Activated effector memory CD4-positive, alpha-beta T cell treated with anti-CD3 and anti-CD28 coated beads, Interleukin-2, amount 50 U/mL, for 16 hours (primary cell): Measurements from ENCODE around the gene TMPRSS4.
A peak's percentile ranks its signal among the peaks of the same experiment; 100 is the strongest.

Experiments used
- DNase-seq: peaks from one replicate; pipeline ENCODE4 v3.0.0-alpha.2; 2020

TMPRSS4 gene

DNA sequence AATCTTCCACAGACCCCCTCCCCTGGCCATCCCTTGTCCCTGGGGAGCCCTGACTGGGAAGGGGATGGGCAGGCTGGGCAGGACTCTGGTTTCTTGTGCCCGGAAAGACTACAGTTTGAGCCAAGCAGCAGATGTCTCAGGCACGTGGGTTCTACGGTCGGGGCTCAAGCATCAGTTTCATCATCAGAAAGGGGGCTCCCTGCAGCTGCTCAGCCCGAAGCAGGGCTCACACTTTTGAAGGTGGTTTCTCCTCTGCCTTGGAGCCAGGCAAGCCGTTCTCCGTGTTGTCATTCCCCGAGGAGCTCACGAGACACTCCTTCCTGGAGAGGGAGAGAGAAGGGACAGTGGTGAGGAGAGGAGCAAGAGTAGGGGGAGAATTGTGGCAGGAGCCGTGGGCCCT is 59.9 kb downstream of the TMPRSS4 start:
- no peak for DNase-seq

DNA sequence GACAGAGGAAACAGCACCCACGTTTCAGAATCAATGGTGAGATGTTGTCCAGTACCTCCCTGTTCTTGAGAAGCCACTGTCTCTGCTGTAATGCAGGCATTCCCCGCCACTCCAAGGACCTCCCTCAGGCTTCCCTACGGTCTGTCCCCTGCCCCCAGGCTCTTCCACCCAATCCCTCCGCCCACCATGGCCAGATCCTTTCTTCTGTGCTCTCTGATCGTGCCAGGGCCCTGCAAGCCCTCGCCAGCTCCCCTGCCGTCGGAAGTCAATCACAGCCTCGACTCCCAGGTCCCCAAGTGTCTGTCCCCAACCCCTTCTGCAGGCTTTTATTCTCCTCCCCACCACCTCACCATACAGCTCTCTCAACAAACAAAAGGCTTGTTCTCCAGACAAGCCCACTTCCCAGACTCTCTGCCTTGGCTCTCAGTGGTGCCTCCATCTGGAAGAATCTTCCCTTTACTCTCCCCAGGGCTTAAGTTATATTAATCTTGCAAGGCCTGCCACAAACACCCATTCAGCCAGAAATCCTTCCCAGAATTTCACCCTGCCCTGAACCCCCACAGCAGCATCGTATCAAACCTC is 62.1 kb downstream of the TMPRSS4 start:
- peak; percentile 9 for DNase-seq

DNA sequence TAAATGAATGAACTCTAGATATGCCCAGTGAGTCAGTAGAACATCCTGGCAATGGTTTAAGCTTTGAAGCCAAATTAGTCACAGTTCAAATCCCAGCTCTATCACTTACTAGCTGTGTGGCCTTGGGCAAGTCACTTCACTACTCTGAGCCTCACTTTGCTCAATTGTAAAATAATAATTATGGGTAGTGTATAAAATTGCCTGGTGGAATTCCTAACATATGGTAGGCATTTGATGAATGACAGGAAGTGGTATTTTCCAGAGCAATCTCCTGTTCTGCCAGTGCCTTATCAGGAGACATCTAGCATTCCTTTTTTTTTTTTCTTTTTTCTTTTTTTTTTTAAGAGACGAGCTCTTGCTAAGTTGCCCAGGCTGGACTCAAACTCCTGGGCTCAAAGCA is 62.7 kb downstream of the TMPRSS4 start:
- DNase-seq: no peak

DNA sequence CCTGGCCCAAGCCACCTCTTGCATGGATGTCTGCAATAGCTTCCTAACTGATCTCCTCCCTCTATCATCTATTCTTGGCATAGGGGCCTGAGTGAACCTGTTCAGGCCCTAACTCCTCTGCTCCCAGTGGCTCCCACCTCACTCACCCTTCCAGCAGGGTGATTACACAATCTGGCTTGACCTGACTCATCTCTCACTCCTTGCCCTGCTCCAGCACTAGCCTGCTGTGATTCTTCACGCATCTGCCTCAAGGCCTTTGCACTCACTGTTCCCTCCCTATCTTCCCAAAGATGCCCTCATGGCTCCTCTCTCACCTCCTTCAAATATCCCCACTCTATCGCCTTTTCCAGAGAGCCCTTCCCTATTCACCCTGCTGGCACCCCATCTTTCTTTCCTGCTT is 65.2 kb downstream of the TMPRSS4 start:
- DNase-seq: no peak

DNA sequence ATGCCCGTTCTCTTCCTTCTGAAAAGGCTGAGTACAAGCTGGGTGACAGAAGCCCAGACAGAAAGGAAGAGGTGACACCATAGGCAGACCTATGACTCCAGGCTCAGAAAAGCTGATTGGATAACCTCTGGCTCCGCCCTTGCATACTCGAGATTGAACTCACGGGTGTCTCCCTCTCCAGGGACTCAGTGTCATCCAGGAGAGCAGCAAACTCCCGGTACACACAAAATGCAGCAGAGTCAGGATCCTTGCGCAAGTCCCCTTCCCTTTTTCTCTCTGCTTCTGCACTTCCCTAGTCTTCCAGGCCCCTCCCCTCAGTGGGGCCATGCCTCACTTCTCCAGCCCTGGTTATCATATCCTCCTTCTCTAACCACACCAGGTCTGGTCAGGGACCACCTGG is 65.9 kb downstream of the TMPRSS4 start:
- DNase-seq: no peak

DNA sequence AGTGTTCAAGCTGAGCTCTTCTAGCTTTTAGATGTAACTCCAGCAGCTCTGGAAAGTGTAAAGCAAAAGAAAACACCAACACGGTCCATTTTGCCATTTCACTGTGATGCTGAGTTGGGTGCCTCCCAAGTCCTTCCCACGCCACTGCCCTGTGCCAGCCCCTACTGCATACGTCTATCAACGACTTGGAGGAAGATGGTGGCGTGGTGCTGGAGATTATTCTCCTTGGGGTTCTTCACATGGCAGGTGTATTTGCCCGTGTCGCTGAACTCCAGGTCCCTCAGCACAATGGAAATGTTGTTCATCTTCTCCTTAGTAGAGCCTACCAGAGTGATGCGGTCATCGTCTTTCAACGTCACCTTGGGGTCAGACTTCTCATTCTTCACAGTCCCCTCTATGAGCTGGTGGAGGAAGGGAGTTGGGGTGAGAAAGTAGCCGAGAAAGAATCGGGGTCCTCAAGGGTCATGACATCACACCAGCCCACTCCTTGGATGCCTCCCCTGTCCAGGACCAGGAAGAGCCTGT is 66.8 kb downstream of the TMPRSS4 start:
- DNase-seq: no peak

DNA sequence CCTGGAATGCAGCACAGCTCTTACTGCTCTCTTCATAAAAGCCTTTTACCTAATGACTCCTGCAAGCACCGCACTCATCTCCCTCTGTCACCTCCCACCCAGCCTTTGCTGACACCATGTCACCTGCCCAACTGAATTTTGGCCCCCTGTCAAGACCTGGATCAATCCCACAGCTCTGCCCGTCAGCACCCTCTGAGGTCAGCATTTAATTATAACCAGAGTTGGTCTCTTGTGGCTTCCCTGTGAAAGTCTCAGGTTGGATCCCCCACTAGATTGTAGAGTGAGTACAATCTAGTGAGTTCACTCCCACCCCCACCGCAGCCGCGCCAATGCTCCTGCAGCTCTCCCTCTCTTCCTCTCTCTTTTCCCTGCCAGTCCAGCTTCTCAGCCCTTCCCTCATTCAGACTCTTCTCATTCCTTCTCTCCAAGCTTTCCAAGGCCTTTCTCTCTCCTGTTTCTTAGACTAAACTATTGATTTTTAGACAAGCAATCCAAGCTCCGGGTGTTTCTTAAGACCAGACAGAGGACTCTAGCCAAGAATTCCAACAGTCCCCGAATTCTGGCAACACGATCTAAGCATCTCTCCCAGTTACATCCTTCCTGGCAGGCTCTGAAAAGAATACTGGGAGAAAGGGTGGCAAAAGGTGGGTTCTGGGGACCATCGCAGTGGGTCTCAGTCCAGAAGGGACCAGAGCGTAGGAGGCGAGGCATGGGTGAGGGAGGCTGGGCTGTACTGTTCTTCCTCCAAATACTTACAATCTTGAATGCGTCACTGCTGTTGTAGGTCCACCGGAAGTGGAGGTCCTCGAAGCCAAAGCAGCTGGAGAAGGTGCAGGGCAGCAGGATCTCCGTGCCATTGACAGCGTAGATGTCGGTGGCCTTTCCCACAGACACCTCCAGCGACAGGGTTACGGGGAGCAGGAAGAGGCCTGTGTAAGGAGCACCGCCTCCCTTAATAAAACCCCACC is 67.7 kb downstream of the TMPRSS4 start:
- no peak for DNase-seq

DNA sequence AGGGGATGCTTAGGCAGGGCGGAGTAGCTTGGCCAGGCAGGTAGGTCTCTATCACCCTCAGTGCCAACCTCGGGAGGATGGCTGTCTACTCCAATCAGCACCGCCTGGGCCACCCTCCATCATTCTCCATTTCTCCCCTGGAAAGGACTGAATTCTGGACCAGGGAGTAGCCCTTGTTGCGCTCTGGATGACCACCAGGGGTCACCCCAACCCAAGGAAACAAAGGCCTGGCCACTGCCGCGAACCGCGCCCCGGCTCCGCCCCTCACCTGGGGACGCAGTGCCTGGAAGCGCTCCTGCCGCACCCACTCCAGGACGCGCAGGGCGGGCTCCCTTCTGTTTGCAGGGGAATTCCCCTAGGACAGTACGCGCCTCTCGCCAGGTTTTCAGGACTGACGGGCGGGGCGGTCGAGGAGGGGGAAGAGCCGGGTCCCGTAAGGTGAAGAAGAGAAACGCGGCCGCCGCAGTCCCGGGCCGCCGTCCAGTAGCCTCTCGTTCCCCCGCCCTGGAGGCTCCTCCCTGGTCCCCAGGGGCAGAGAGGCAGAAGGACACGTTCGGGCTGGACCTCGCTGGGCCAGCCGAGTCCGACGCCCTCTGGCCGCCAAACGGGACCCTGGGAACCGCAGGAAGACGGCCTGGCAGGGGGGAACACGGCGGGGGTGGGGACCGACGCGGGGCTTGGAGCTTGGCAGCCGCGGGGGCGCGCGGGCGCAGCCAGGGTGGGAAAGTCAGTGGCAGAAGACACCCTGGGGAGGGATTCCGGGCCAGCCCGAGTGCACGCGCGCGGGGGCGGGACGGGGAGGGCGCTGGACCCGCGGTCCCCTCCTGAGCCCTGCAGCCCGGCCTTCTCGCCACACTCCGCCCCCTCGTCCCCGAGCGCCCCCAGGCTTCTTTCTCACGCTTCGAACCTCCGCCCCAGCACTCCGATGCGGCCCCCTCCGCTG is 68.7 kb downstream of the TMPRSS4 start:
- DNase-seq: peak; percentile 94

DNA sequence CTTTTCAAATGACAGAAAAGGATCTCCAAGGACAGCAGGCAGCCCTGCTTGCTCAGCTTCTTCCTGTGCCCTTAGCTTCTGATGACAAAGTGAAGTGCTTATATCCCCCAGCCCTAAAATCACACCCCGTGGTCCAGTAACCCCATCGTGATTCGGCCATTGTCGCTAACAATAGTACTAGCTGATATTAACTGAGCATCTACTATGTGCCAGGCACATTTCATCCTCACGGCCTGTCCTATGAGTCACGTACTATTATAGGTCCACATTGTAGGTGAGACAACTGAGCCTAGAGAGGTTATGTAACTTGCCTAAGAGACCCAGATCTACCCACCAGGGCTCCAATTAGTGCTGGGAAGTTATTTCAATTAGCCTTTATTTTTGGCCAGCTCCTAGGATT is 69.7 kb downstream of the TMPRSS4 start:
- DNase-seq: no peak

DNA sequence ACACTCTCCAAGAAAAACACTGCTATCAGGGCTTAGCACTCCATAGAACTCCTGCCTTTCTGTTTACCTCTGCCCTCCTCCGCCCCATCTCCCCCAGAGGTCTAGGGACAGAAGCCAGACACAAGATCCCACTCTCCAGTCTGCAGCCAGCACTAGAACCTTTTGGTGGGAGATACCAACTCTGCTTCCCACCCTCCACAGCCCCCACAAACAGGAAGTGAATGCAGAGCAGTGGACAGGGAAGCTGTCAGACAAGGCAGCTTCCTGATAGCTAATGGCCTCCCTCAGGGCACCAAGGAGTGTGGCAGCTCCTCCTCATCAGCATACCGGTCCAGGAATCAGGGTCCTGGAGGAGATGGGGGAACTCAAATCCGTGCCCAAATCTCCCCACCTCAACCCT is 70.6 kb downstream of the TMPRSS4 start:
- no peak for DNase-seq

DNA sequence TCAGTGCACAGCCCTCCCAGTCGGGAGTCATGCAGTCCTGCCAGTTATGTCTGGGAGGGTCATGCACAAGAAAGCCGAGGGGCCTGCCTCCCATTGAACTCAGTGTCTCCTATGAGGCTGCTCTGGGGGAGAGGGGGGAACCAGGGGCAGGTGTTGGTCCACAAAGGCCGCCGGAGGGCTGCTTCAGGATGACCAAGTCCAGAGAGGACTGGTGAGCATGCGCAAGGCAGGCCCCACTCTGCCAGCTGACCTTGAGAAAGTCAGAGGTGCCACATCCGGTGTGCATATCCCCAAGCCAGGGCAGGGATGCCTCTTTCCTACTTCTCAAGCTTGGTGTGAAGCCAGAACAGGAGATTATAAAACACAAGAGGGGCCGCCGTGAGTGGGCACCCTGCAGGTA is 71.4 kb downstream of the TMPRSS4 start:
- no peak for DNase-seq

DNA sequence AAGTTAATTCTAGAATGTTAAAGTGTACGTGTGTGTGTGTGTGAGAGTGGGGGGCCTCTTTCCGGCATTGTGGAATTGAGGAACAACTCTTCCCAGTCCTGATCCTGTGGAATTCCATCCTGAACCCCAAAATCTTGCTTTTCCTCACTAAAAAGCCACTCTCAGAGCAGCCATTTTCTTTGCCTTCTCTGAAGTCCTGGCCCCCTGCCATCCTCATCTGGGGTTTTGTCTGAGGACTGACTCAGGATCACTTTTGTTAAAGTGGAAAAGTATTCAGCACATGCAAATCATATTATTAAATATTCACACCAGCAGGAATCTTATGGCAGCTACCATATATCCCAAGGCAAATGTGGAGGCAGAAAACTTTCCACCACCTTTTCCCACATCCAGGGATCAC is 72.0 kb downstream of the TMPRSS4 start:
- DNase-seq: no peak

DNA sequence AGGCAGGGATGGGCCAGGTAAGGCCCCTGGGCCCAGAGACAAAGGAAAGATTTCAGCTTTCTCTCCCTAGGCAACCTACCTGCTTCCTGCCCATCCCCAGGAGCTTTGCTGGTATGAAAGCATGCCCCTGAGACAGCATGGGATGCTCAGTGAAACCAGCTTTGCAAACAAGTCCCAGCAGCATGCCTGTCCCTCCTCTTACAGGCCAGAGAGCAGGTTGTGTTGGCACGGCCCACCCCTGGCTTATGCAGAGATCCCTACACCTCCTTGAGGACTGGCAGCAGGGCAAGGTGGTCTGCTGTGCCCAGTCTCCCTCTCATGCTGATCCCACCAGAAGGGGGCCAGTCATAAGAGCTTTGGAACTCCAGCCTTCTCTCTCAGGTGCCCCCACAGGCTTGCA is 72.6 kb downstream of the TMPRSS4 start:
- DNase-seq: no peak

DNA sequence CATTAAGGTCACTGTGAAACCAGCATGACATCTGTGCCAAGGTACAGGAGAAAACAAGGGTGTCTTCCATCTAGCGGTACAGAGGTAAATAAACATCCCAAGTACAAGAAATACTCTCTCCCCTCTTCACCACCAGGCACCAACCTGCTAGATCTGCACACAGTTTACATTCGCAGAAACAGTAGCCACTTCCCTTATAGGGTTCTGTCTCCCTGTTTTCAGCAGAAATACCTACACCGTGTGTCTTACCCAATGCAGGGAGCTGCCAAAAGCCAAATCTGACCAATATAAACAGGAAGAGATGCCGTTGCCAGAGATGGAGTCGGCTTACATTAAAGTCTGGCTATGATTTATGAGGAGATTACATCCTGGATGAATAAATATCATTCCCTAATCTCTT is 74.6 kb downstream of the TMPRSS4 start:
- DNase-seq: no peak

DNA sequence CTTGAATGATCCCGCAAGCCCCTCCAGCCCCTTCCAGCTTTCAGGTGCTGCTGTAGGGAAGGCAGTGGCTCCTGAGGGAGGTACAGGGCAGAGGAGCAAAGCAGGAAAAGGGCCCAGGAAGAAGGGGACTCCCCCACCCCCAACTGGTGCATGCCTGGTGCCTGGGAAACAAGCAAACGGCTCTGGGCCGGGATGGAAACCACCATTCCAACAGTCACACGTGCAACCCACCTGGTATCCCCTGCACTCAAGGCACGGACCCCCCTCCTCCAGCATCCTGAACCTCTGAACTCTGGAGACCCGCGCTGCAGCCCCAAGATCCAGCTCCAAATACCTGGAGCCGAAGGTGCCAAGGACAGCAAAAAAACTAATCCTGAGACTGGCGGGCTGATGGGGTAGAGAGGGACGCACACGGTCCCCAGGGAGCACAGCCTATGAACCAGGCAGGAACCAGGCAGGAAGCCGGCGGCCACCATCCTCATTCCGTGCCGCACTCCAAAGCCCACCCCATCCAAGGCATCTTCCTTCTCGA is 75.2 kb downstream of the TMPRSS4 start:
- DNase-seq: no peak

DNA sequence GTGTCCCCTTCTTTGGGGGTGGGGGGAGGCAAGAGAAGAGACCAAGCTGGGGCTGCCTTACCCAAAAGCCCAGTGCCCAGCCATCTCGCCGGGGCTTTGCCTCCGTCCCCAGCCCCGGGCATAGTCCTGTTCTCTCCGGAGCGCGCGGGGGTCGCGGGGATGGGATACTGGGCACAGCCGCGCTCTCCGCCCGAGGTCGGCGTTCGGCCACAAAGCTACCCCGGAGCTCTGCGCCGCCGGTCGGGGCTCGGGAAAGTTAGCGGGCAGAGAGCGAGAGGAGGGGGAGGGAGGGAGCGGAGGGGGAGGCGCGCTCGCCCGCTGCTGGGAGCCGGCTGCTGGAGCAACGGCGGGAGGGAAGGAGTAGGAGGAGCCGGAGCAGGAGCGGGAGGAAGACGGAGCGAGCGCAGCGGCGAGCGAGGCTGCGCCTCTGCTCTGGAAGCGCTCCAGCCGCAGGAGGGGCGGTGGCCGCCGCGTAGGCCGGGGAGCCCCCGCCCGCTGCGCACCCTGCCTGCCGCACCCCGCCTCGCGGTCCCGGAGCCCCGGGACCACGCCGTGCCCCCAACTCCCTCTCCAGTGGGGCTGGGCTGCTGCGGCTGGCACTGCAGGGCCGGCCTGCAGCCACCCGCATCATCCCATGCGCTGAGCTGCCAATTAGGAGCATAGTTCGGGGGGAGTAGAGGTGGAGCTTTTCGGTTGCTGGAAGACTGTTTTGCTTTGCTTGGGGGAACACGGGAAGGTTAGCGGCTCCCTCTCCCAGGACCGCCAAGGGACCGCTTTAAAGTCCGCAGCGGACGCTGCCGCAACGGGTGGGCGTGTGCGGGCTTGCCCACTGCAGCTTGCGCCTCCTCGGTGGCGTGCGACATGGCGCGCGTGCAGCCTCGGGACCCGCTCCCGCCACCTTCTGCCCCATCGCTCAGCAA is 75.9 kb downstream of the TMPRSS4 start, which contains the start of gene SCN4B:
Gene SCN4B, minus strand, starts transcription at position 272 of the 920 bp plus-strand sequence. Its CDS starts 150 bp downstream, at position 122.
- no peak for DNase-seq

DNA sequence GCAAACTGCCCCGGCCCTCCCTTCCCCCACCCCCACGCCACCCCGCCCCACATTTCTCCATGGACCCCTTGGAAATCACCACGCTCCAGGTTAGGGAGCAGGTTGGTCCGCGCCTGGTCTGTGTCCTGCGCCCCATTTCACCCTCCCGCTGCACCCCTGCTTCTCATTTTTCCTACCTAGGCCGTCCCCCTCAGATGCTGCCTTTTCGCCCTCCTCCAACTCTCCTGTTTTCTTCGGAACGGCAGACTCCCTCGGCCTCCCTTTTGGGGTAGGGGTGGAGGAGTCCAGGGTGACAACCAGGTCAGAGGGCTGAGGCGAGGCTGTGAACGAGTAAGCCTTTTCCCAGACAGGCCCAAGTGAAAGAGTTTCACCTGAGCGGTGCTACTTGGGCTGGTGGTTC is 76.6 kb downstream of the TMPRSS4 start:
- no peak for DNase-seq

DNA sequence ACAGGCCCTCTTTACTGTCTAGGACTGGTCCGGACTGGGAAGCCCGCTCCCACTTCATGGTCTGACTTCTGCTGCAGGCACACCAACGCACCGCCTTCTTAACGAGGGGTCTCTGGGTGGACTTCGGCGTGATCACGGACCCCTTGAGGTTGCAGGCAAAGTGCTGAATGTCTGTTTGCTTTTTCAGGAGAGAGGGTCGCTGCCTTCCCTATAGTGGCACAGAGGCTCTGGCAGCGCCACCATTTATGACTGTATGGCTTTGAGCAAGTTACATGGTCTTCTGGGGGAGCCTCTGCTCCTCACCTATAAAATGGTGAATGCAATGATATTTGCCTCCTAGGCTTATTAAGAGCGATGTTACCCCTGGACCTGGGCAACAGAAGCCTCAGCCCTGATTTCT is 77.1 kb downstream of the TMPRSS4 start:
- DNase-seq: no peak

DNA sequence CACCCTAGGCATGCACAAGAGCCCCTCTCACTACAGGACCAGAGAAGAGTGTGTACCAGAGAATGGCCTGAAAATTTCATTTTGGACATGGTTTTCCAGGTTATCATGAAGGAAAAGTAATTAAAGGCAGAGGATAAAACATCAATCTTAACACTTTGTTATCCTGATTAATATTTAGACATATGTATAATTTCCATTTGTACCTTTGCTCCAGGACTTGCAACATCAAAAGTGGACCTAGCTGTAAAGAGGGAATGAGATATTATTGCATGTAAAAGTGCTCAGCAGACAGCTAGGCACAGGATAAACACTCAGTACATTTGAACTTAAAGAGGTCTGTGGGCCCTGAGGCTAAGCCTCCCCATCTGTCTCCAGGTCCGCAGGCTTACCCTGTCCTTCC is 77.8 kb downstream of the TMPRSS4 start:
- no peak for DNase-seq

DNA sequence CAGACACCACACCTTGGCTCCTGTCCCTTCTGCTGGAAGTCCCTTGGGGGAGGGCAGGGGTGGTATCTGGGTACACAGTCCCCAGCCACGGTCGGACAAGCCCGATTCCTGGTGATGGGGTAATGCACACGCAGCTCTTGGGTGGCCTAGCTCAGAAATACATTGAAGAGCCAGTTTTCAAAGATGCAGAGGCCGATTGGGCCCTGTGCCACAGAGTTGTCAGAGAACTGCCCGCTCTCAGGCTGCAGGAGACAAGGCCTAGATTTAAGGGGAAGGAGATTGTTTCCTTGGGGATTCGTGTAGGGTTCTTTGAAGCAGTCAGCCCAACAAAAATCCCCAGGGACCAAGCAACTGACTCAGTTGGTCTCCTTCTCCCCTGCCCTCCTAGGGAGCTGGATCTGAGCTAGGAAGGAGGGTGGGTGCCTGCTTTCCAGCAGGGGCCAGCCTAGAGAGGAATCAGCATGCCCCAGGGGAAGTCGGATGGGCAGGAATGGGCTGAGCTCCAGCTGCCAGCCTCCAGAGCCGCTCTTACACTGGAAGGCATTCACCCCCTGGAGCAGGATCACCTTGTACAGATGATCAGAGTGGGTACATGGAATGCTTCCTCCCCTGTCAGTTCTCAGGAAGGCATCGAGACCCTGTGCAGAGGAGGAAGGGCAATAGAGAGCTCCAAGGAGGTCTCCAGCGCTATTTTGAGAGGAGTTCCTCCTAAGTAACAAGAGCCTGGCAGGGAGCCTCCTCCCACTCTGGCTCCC is 79.1 kb downstream of the TMPRSS4 start:
- DNase-seq: no peak
